PFSK-1 (cell line): ENCODE data around the gene EIF4EBP2.

Source experiments
- FOXP2 ChIP-seq: optimal IDR thresholded peaks from 2 replicates; pipeline ENCODE3; 2011; ENCODE audit warnings: borderline replicate concordance, control low read depth, inconsistent platforms; ENCODE audit not compliant: insufficient read depth; ENCODE audit errors: extremely low read length, extremely low read depth
- POLR2AphosphoS5 ChIP-seq: IDR thresholded peaks from 2 replicates; pipeline ENCODE4 v1.6.1; 2012; ENCODE audit warnings: low read depth, mild to moderate bottlenecking, control low read depth, low read length, moderate library complexity
- SIN3A ChIP-seq: IDR thresholded peaks from 2 replicates; pipeline ENCODE4 v1.6.1; 2012; ENCODE audit warnings: mild to moderate bottlenecking, low read length, moderate library complexity, borderline replicate concordance; ENCODE audit not compliant: insufficient read depth
- TAF1 ChIP-seq: IDR thresholded peaks from 2 replicates; pipeline ENCODE4 v1.6.1; 2012; ENCODE audit warnings: low read length, control low read depth, borderline replicate concordance; ENCODE audit not compliant: insufficient read depth
- TF ChIP-seq, protein P1 (sequence below), 2 experiments: IDR thresholded peaks; 2 replicates each; pipeline versions ENCODE4 v1.6.1 to v1.8.0; 2011 to 2012; ENCODE audit warnings: low read depth in 2 of 2, low read length in 2 of 2, control low read depth in 1 of 2, inconsistent platforms in 1 of 2, mild to moderate bottlenecking in 1 of 2, moderate library complexity in 1 of 2; ENCODE audit not compliant: insufficient read depth in 1 of 2

Gene EIF4EBP2

DNA sequence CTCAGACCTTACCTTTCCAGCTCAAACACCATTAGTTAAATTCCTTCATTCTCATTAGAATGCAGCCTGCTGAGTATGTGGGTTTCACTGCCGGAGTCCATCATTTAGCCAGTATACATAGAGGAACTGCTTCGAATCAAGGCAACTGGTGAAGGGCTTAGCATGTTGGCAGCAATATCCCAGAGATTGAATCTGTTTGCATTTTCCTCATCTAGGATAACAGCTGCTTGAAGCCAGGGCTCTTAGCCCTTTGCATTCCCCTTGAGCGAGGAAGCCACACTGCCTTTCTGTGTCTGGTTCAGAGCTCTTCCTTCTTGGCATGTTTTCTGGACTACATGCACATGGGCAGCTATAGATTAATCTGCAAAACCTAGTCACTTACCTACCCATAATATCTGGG is 22.9 kb downstream of the EIF4EBP2 start:
- TF ChIP-seq FOXP2 (no peak), POLR2AphosphoS5 (no peak), SIN3A (no peak), TAF1 (no peak)
- TF ChIP-seq, protein P1, sequence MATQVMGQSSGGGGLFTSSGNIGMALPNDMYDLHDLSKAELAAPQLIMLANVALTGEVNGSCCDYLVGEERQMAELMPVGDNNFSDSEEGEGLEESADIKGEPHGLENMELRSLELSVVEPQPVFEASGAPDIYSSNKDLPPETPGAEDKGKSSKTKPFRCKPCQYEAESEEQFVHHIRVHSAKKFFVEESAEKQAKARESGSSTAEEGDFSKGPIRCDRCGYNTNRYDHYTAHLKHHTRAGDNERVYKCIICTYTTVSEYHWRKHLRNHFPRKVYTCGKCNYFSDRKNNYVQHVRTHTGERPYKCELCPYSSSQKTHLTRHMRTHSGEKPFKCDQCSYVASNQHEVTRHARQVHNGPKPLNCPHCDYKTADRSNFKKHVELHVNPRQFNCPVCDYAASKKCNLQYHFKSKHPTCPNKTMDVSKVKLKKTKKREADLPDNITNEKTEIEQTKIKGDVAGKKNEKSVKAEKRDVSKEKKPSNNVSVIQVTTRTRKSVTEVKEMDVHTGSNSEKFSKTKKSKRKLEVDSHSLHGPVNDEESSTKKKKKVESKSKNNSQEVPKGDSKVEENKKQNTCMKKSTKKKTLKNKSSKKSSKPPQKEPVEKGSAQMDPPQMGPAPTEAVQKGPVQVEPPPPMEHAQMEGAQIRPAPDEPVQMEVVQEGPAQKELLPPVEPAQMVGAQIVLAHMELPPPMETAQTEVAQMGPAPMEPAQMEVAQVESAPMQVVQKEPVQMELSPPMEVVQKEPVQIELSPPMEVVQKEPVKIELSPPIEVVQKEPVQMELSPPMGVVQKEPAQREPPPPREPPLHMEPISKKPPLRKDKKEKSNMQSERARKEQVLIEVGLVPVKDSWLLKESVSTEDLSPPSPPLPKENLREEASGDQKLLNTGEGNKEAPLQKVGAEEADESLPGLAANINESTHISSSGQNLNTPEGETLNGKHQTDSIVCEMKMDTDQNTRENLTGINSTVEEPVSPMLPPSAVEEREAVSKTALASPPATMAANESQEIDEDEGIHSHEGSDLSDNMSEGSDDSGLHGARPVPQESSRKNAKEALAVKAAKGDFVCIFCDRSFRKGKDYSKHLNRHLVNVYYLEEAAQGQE (IDR thresholded peaks at IDR 0.05; ENCODE audit: insufficient read depth in 1 of 2, low read depth in 2 of 2, low read length in 2 of 2): no peak

DNA sequence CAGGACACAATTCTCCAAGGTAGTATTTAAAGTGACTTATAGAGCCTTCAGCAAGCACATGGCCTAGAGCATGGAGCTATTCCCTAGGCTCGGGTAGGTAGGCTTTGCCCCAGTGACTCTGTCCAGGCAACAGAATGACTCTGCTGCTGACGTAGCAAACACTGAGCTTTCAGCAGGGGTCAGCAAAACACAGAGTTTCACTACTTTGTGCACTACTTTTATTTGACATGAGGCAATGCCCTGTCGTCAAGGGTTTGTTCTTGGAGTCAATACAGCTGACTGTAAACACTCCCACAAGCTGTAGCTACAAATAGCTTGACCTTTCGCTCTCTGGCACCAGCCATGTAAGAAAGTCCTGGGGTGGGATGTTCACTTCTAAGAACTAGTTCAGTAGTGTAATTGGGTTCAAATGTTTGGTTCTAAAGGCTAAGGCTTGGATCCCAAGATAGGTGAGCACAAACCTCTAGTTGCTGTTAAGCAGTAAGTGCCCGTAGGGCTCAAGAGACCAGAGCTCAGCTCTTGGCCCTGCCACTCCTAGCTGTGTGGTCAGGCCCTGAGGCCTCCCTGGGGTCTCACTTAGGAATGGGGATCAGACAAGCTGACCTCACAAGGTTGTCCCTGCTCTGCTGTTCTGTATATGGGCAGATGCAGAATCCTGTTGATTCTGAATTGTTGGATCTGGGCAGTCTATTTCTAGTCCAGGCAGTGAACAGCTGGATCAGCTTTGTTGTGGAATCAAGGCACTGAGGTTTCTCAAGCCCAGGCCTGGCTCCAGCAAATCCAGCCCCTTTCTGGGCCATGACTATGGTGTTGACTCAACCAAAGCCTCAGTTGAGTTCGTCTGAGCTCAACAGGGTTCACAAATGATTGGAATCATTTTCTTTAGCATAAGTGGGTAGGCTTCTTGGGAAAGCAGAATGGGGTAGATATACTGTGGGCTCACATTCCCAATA is 26.8 kb downstream of the EIF4EBP2 start:
- TF ChIP-seq, protein P1 (IDR thresholded peaks at IDR 0.05; ENCODE audit: insufficient read depth in 1 of 2, low read depth in 2 of 2, low read length in 2 of 2): no peak
- TF ChIP-seq SIN3A (no peak), FOXP2 (no peak), TAF1 (no peak), POLR2AphosphoS5 (no peak)

DNA sequence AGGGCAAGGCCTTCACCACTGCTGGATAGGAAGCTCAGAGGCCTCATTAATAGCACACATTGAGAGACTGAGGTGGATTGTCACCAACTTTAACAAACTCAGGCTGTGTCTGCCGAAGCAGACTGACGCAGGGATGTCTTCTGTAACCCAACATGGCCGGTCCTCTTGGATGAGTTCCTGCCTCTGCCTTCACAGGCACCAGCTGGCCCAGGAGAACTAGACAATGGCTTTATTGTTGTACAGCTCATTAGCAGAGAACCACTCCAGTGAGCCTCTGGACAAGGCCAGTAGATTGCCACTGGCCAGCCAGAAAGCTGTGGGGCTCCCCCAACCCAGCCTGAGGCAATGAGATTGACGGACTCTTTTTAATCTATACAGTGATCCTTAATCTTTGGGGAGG is 28.2 kb downstream of the EIF4EBP2 start:
- no peak for TF ChIP-seq TAF1
- no peak for TF ChIP-seq POLR2AphosphoS5
- TF ChIP-seq, protein P1 (IDR thresholded peaks at IDR 0.05; ENCODE audit: insufficient read depth in 1 of 2, low read depth in 2 of 2, low read length in 2 of 2): no peak
- no peak for TF ChIP-seq FOXP2
- TF ChIP-seq SIN3A: no peak

DNA sequence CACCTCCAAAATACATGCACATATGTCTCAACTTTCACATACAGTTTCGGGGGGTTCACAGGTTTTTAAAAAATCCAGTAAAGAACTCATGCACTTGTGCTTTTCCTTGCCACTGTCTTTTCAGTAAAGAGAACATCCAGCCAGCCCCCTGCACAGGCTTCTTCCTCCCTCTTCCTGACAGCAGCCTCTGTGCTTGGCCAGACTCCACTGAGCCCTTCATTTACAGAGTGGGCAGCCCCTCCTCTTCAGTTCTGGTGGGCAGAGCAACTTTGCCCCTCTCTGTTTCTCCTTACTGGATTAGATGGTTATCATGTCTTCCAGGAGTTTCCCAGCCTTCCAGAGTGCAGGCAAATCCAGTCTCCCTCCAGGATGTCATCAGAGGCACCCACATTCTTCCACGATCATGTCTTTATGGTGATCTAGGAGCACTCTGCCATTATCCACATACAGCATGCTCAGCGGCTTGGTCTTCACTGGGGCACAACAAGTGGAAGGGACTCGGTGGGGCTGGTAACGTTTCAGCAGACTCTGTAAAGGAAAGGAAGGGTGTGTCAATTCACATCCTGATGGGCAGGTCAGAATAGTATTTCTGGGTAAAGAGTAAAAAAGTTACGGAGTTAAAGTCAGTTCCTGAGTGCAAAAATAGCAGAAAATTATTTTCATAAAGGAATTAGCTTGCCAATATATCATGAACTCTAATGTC is 28.8 kb downstream of the EIF4EBP2 start:
- TF ChIP-seq, protein P1 (IDR thresholded peaks at IDR 0.05; ENCODE audit: insufficient read depth in 1 of 2, low read depth in 2 of 2, low read length in 2 of 2): no peak
- TF ChIP-seq TAF1 (no peak), POLR2AphosphoS5 (no peak), FOXP2 (no peak), SIN3A (no peak)
